GM12878 (cell line): ENCODE measurements around the gene SHH. TPM values are rescaled to one million over a fixed set of nuclear protein-coding genes. Genes with fewer than 3 reads are reported as not detected.

Source experiments
- ATAC-seq: fragments of 200-7000 bp; cut with Tn5 transposase; 3 replicates; pipeline ENCODE4 v1.9.1; 2020; ENCODE audit warnings: mild to moderate bottlenecking, moderate library complexity
- BruUV-seq: library from RNA; stranded (reverse); fragments of 400-500 nt; replicated peaks from 2 replicates; lab custom pipeline; 2021; lab: Mats Ljungman, UMichigan
- CTCF ChIA-PET: fragments of 300-600 bp; sonication (Branson Sonifier 250); formaldehyde crosslinking; extraction: SDS; loops from one replicate; lab custom pipeline; 2021; ENCODE audit warnings: inconsistent platforms; lab: Yijun Ruan, JAX
- POLR2A ChIA-PET: fragments of 350-600 bp; formaldehyde crosslinking; extraction: SDS; loops from one replicate; lab custom pipeline; 2021; ENCODE audit warnings: inconsistent platforms; lab: Charles Lee
- RAD21 ChIA-PET: fragments of 300-600 bp; sonication (Branson Sonifier 250); formaldehyde crosslinking; loops from one replicate; lab custom pipeline; 2023; ENCODE audit warnings: antibody characterized with exemption; ENCODE audit not compliant: unreplicated experiment; lab: Charles Lee
- SMC1A ChIA-PET: fragments of 300-600 bp; sonication (Branson Sonifier 250); formaldehyde crosslinking; loops from one replicate; lab custom pipeline; 2023; ENCODE audit not compliant: unreplicated experiment, uncharacterized antibody; lab: Charles Lee
- DNase-seq: peaks from one replicate; pipeline ENCODE4 v3.0.0-alpha.2; 2011; ENCODE audit warnings: low read depth, low spot score
- FAIRE-seq: peaks from 3 replicates; lab custom pipeline; 2011; peaks lifted over from hg19 to GRCh38; lab: Jason Lieb, UNC
- H2AFZ ChIP-seq: 2 replicates; pipeline ENCODE4 v1.6.0; 2011; ENCODE audit warnings: low read depth, low read length, control low read depth; ENCODE audit not compliant: control insufficient read depth
- H3K27ac ChIP-seq: 2 replicates; pipeline ENCODE4 v1.5.1; 2011; ENCODE audit warnings: control low read depth; ENCODE audit not compliant: control insufficient read depth, insufficient read depth
- H3K27me3 ChIP-seq, 2 experiments: replicated peaks in 1 of 2; 2 replicates each; pipeline versions ENCODE4 v1.6.0 to v1.6.1; 2011; ENCODE audit warnings: low read length in 1 of 2; ENCODE audit not compliant: control insufficient read depth in 2 of 2, insufficient read depth in 2 of 2
- H3K36me3 ChIP-seq, 2 experiments: 2 replicates each; pipeline ENCODE4 v1.5.1; 2011; ENCODE audit warnings: low read length in 1 of 2; ENCODE audit not compliant: control insufficient read depth in 2 of 2, insufficient read depth in 2 of 2
- H3K4me1 ChIP-seq: 2 replicates; pipeline ENCODE4 v1.6.1; 2011; ENCODE audit warnings: mild to moderate bottlenecking, low read length, moderate library complexity, mixed read lengths; ENCODE audit not compliant: control insufficient read depth, insufficient read depth
- H3K4me2 ChIP-seq: 2 replicates; pipeline ENCODE4 v1.6.0; 2011; ENCODE audit warnings: control low read depth; ENCODE audit not compliant: control insufficient read depth, insufficient read depth
- H3K4me3 ChIP-seq: fragments of 200-600 bp; sonication (generic); 2 replicates; pipeline ENCODE4 v1.5.1; 2016
- H3K79me2 ChIP-seq: 2 replicates; pipeline ENCODE4 v1.6.0; 2011; ENCODE audit warnings: low read length; ENCODE audit not compliant: control insufficient read depth, insufficient read depth
- H3K9ac ChIP-seq: 2 replicates; pipeline ENCODE4 v1.8.0; 2011; ENCODE audit warnings: low read length, control low read depth, mixed read lengths; ENCODE audit not compliant: control insufficient read depth, insufficient read depth
- H3K9me3 ChIP-seq: replicated peaks from 3 replicates; pipeline ENCODE4 v1.5.1; 2011; ENCODE audit warnings: mild to moderate bottlenecking, low read length; ENCODE audit not compliant: control insufficient read depth, insufficient read depth
- H4K20me1 ChIP-seq: 2 replicates; pipeline ENCODE4 v1.6.0; 2011; ENCODE audit not compliant: control insufficient read depth, insufficient read depth
- BHLHE40 ChIP-seq, 2 experiments: fragments of 450-650 bp in 1 of 2; IDR thresholded peaks; 2 replicates each; pipeline ENCODE4 v1.6.1; 2011 to 2017; ENCODE audit warnings: low read depth in 2 of 2, borderline replicate concordance in 1 of 2, improper control_type of control experiment in 1 of 2, low read length in 1 of 2, mild to moderate bottlenecking in 1 of 2
- EZH2 ChIP-seq: IDR thresholded peaks from 2 replicates; pipeline ENCODE4 v1.6.1; 2012; ENCODE audit warnings: low read depth, mild to moderate bottlenecking, control low read depth, inconsistent platforms, low read length, borderline replicate concordance; ENCODE audit not compliant: control insufficient read depth
- FOS ChIP-seq: IDR thresholded peaks from 3 replicates; pipeline ENCODE4 v1.6.1; 2011; ENCODE audit warnings: borderline replicate concordance; ENCODE audit not compliant: insufficient read length; ENCODE audit errors: extremely low read depth
- IKZF2 ChIP-seq, 2 experiments: fragments of 450-650 bp; IDR thresholded peaks; 2 replicates each; pipeline ENCODE4 v1.6.1; 2017; ENCODE audit warnings: mild to moderate bottlenecking in 2 of 2, moderate library complexity in 2 of 2
- MXI1 ChIP-seq: fragments of 150-350 bp; IDR thresholded peaks from 2 replicates; pipeline ENCODE4 v1.6.1; 2011; ENCODE audit warnings: low read depth, mild to moderate bottlenecking, inconsistent platforms, low read length, improper control_type of control experiment
- POU2F2 ChIP-seq: IDR thresholded peaks from 3 replicates; pipeline ENCODE4 v1.6.1; 2011; ENCODE audit warnings: low read depth, mild to moderate bottlenecking, low read length, borderline replicate concordance
- RELA ChIP-seq: fragments of 450-650 bp; IDR thresholded peaks from 2 replicates; pipeline ENCODE4 v1.8.0; 2014; ENCODE audit warnings: borderline replicate concordance; ENCODE audit not compliant: partially characterized antibody
- SIX5 ChIP-seq: IDR thresholded peaks from 2 replicates; pipeline ENCODE4 v1.6.1; 2011; ENCODE audit warnings: mild to moderate bottlenecking, low read depth, low read length, moderate library complexity; ENCODE audit not compliant: severe bottlenecking
- SREBF1 ChIP-seq: IDR thresholded peaks from 2 replicates; pipeline ENCODE4 v1.6.1; 2012; ENCODE audit warnings: mild to moderate bottlenecking, low read length
- SREBF2 ChIP-seq: IDR thresholded peaks from 2 replicates; pipeline ENCODE4 v1.6.1; 2012; ENCODE audit warnings: mild to moderate bottlenecking, low read length
- STAT3 ChIP-seq: IDR thresholded peaks from 2 replicates; pipeline ENCODE4 v1.6.1; 2011; ENCODE audit warnings: low read depth, low read length, improper control_type of control experiment
- WGBS: methylation state at CpG from one replicate; pipeline ENCODE4 v1.1.6; 2016; ENCODE audit warnings: low lambda C conversion rate; ENCODE audit not compliant: insufficient replicate concordance, insufficient coverage; ENCODE audit errors: missing lambda C conversion rate; 5-methylcytosine and 5-hydroxymethylcytosine counted together
- in situ Hi-C: fragments of 300-500 bp; cut with MboI; formaldehyde crosslinking; loops from 9 replicates; pipeline ENCODE4 v1.14.3; 2018; ENCODE audit warnings: mixed read lengths
- intact Hi-C: fragments of 100-400 bp; cut with micrococcal nuclease; formaldehyde crosslinking; loops from one replicate; pipeline ENCODE4 v1.14.2; 2022; ENCODE audit not compliant: unreplicated experiment
- polyA plus RNA-seq, 11 experiments: library from polyadenylated mRNA; depleted of rRNA in 4 of 11; unstranded in 6 of 11; stranded (reverse) in 5 of 11; fragments of >200 nt; fragmentation: Nextera tagmentation in 4 of 11; fragmentation: Illumina TruSeq in 1 of 11; extraction: Ambion mirVana in 4 of 11; extraction: Trizol in 1 of 11; gene quantifications; 1 replicate in 1 of 11; 2 replicates in 10 of 11; pipeline versions ENCODE4 v1.2.1 to v1.2.3, GENCODE V29; 2011 to 2016; ENCODE audit warnings: inconsistent platforms in 2 of 11, missing spikeins in 2 of 11, low read depth in 1 of 11
- total RNA-seq, 4 experiments: library from RNA; depleted of rRNA in 3 of 4; stranded (reverse); fragments of >200 nt in 3 of 4; fragmentation: Illumina TruSeq in 1 of 4; extraction: Trizol in 1 of 4; gene quantifications; 2 replicates each; pipeline versions ENCODE4 v1.2.1 to v1.2.3, GENCODE V29; 2013 to 2021
- TF ChIP-seq, protein P1 (sequence below): fragments of 450-650 bp; IDR thresholded peaks from 2 replicates; pipeline ENCODE4 v1.6.1; 2016; ENCODE audit warnings: mild to moderate bottlenecking, moderate library complexity, borderline replicate concordance
- TF ChIP-seq, protein P2 (sequence below): IDR thresholded peaks from 2 replicates; pipeline ENCODE4 v1.6.1; 2011; ENCODE audit warnings: low read depth, low read length, improper control_type of control experiment, borderline replicate concordance

Gene SHH
- total and polyA plus RNA-seq, 10 of the 15 experiments (the other 5 are each of a cell fraction or from before 2014, with no cell fraction given), result not detected

GRCh38 chr7:155806096-155806871, 6.0 kb downstream of the SHH start:
- intact Hi-C loops, result no loop called here
- peaks cover 13% of the 10 kb centered on the region in 2 experiments for H3K27me3 ChIP-seq

DNA sequence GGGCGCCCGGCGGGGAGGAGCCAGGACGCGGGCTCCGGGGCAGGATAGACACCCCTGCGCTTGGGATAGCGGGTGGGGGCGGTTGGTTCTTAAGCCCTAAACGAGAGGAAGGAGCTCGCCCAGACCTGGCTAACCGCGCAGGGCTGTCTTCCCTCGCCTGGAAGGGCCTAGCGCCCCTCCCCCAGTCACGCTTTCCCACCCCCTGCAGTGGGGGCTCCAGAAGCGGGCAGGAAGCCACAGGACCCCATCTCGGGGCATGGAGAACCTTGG, 6.5 kb downstream of the SHH start:
- no peak for FAIRE-seq
- no peaks in the 10 kb centered on the region for H3K4me1 ChIP-seq
- no peak overlapping the region for H2AFZ ChIP-seq
- H3K4me3 ChIP-seq, result no peak overlapping the region
- H3K79me2 ChIP-seq, result no peaks in the 10 kb centered on the region
- in situ Hi-C loops (loop anchor here (25.0 kb wide), 1 partner anchor 1457 kb away; no protein-coding TSS in a partner anchor), intact Hi-C loops (no loop called here)
- no peaks in the 10 kb centered on the region for H4K20me1 ChIP-seq
- peaks cover 11 to 12% of the 10 kb centered on the region in 2 experiments for H3K27me3 ChIP-seq
- DNase-seq, result no peak
- no peak overlapping the region for H3K9ac ChIP-seq
- H3K27ac ChIP-seq, result no peak overlapping the region
- H3K36me3 ChIP-seq, result no peaks in the 10 kb centered on the region
- ChIA-PET RAD21 (no interaction called here), CTCF (no interaction called here), SMC1A (no interaction called here), POLR2A (no interaction called here)
- no peaks in the 10 kb centered on the region for H3K9me3 ChIP-seq
- BruUV-seq, result no TSS peak
- 47% methylated on average over 14 of the region's 18 CpGs for WGBS
- H3K4me2 ChIP-seq, result no peak overlapping the region
- ATAC-seq, result no peak
- TF ChIP-seq SREBF2, result no peak
- TF ChIP-seq RELA, result no peak
- no peak for TF ChIP-seq MXI1
- TF ChIP-seq SIX5, result no peak
- no peak for TF ChIP-seq BHLHE40 (IDR thresholded peaks at IDR 0.05; ENCODE audit: borderline replicate concordance in 1 of 2, low read depth in 2 of 2, low read length in 1 of 2)
- no peak for TF ChIP-seq IKZF2 (IDR thresholded peaks at IDR 0.05)
- TF ChIP-seq, protein P1, sequence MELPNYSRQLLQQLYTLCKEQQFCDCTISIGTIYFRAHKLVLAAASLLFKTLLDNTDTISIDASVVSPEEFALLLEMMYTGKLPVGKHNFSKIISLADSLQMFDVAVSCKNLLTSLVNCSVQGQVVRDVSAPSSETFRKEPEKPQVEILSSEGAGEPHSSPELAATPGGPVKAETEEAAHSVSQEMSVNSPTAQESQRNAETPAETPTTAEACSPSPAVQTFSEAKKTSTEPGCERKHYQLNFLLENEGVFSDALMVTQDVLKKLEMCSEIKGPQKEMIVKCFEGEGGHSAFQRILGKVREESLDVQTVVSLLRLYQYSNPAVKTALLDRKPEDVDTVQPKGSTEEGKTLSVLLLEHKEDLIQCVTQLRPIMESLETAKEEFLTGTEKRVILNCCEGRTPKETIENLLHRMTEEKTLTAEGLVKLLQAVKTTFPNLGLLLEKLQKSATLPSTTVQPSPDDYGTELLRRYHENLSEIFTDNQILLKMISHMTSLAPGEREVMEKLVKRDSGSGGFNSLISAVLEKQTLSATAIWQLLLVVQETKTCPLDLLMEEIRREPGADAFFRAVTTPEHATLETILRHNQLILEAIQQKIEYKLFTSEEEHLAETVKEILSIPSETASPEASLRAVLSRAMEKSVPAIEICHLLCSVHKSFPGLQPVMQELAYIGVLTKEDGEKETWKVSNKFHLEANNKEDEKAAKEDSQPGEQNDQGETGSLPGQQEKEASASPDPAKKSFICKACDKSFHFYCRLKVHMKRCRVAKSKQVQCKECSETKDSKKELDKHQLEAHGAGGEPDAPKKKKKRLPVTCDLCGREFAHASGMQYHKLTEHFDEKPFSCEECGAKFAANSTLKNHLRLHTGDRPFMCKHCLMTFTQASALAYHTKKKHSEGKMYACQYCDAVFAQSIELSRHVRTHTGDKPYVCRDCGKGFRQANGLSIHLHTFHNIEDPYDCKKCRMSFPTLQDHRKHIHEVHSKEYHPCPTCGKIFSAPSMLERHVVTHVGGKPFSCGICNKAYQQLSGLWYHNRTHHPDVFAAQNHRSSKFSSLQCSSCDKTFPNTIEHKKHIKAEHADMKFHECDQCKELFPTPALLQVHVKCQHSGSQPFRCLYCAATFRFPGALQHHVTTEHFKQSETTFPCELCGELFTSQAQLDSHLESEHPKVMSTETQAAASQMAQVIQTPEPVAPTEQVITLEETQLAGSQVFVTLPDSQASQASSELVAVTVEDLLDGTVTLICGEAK, result no peak
- no peak for TF ChIP-seq STAT3

More at GRCh38 chr7:155806096-155806871, 6.0 kb downstream of the SHH start:
- in situ Hi-C loops, result loop anchor here (25.0 kb wide), 1 partner anchor 1456 kb away; no protein-coding TSS in a partner anchor
- BruUV-seq, result no TSS peak
- DNase-seq (no peak), FAIRE-seq (no peak), ATAC-seq (no peak)
- no peak overlapping the region for H3K27ac ChIP-seq
- ChIA-PET RAD21 (no interaction called here), SMC1A (no interaction called here), POLR2A (no interaction called here), CTCF (no interaction called here)
- no peaks in the 10 kb centered on the region for H4K20me1 ChIP-seq
- no peaks in the 10 kb centered on the region for H3K79me2 ChIP-seq
- H3K9me3 ChIP-seq, result no peaks in the 10 kb centered on the region
- TF ChIP-seq POU2F2, result no peak
- TF ChIP-seq, protein P2, sequence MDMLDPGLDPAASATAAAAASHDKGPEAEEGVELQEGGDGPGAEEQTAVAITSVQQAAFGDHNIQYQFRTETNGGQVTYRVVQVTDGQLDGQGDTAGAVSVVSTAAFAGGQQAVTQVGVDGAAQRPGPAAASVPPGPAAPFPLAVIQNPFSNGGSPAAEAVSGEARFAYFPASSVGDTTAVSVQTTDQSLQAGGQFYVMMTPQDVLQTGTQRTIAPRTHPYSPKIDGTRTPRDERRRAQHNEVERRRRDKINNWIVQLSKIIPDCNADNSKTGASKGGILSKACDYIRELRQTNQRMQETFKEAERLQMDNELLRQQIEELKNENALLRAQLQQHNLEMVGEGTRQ, result no peak
- TF ChIP-seq EZH2, result no peak
- no peak for TF ChIP-seq FOS
- TF ChIP-seq SREBF1, result no peak
- H3K4me2 ChIP-seq, result no peak overlapping the region
- H2AFZ ChIP-seq, result no peak overlapping the region
- no peaks in the 10 kb centered on the region for H3K4me1 ChIP-seq
- H3K4me3 ChIP-seq, result no peak overlapping the region
- H3K9ac ChIP-seq, result no peak overlapping the region
- WGBS, result 43% methylated on average over 46 of the region's 47 CpGs
- H3K36me3 ChIP-seq, result no peaks in the 10 kb centered on the region
